GM12865 (cell line): ENCODE measurements around the gene MRPL30.
"Not testable (repeated sequence)": the region's sequence is repeated elsewhere in the genome, so short reads cannot be mapped to it uniquely, and the experiment has no call there.

Experiments used
- DNase-seq: peaks from one replicate; pipeline ENCODE4 v3.0.0; 2010; ENCODE audit warnings: low read depth
- H3K4me3 ChIP-seq: 2 replicates; pipeline ENCODE4 v1.5.1; 2011; ENCODE audit warnings: mild to moderate bottlenecking, low read depth, low read length, control low read depth
- TF ChIP-seq, protein P1 (sequence below): IDR thresholded peaks from 2 replicates; pipeline ENCODE4 v1.5.1; 2011; ENCODE audit warnings: low read length, control low read depth, low read depth, inconsistent platforms; ENCODE audit not compliant: insufficient read depth; ENCODE audit errors: missing control alignments

The MRPL30 gene

DNA sequence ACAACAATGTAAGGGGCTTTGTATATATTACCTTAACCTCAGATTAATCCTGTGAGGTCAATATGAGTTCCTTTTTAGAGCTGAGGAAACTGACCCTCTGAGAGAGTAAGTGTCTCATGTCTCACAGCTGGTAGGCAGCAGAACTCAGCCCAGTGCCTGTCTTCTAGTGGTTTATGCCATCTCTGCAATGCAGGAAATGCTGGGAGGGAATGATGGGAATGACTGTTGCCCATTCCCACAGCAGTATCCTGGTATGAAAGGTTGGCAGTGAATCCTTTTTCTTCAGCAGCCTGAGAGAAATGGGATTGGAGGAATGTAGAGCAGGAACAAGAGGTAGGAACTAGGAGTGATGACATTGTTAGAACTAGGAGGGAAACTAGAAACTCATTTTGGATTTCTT lies 6.0 kb downstream of the MRPL30 start:
- TF ChIP-seq, protein P1, sequence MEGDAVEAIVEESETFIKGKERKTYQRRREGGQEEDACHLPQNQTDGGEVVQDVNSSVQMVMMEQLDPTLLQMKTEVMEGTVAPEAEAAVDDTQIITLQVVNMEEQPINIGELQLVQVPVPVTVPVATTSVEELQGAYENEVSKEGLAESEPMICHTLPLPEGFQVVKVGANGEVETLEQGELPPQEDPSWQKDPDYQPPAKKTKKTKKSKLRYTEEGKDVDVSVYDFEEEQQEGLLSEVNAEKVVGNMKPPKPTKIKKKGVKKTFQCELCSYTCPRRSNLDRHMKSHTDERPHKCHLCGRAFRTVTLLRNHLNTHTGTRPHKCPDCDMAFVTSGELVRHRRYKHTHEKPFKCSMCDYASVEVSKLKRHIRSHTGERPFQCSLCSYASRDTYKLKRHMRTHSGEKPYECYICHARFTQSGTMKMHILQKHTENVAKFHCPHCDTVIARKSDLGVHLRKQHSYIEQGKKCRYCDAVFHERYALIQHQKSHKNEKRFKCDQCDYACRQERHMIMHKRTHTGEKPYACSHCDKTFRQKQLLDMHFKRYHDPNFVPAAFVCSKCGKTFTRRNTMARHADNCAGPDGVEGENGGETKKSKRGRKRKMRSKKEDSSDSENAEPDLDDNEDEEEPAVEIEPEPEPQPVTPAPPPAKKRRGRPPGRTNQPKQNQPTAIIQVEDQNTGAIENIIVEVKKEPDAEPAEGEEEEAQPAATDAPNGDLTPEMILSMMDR: no peak
- DNase-seq: no peak
- H3K4me3 ChIP-seq: no peak overlapping the region

DNA sequence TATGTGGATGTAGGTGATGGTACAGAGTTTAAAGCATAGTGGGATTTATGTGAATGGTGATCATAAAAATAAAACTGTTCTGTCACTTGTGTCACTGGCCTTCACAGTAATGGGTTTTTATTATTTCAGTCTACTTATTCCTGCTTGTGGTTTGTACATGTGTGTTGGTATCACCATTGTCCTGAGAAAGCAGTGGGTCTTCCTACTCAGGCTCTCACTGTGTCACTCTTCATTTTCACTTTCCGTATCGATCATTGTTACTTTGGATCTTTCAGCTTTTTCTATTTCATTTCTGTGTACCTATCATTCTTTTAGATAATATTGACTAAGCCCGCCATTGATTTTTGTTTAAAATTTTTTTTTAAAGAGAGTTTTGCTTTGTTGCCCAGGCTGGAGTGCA lies 7.4 kb downstream of the MRPL30 start:
- TF ChIP-seq, protein P1: no peak
- DNase-seq: no peak
- no peak overlapping the region for H3K4me3 ChIP-seq

DNA sequence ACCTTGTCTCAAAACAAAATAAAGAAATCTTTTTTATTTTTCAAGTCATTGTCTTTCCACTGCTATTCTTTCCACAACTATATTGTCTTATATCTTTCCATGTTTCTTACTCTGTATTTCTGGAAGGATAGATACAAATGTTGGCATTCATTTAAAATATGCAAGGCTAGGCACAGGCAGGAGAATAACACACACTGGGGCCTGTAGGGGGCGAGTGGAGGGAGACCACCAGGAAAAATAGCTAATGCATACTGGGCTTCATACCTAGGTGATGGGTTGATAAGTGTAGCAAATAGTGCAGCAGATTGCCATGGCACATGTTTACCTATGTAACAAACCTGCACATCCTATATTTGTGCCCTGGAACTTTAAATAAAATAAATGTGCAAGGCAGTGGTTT lies 9.6 kb downstream of the MRPL30 start:
- TF ChIP-seq, protein P1: no peak
- DNase-seq: no peak
- H3K4me3 ChIP-seq: no peak overlapping the region

DNA sequence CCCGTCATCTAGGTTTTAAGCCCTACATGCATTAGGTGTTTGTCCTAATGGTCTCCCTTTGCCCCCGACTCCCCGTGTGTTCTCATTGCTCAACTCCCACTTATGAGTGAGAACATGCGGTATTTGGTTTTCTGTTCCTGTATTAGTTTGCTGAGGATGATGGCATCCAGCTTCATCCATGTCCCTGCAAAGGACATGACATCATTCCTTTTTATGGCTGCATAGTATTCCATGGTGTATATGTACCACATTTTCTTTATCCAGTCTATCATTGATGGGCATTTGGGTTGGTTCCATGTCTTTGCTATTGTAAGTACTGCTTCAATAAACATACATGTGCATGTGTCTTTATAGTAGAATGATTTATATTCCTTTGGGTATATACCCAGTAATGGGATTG lies 11.4 kb downstream of the MRPL30 start:
- not testable (repeated sequence) for H3K4me3 ChIP-seq, DNase-seq

DNA sequence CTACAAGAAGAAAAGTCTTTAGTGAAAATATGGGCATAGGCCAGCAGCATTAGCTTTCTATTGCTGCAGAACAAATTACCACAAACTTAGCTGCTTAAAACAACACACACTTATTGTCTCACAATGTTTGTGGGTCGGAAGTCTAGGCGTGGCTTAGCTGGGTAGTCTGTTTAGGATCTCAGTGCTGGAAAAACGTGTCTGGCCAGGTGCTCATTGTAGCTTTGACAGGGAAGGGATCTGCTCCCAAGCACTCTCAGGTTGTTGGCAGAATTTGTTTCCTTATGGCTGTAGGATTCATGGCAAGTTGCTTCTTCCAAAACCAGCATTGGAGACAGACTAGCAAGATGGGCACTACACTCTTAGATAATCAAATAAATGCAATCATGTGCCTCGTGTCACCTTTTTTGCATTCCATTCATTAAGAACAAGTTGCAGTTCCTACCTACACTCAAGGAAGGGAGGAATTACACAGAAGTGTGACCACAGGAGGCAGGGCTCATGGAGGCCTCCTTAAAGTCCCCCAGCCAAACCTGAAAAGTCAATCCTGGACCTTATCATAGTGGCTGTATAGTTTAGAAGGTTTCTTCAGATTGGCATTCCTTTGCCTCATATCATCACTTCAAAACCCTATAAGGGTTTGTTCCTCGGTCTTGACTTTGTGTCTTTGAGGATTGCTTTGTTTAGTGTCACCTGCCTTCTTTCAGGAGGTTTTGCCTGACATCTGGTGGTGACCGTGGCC lies 17.3 kb downstream of the MRPL30 start:
- DNase-seq: no peak
- TF ChIP-seq, protein P1: no peak

DNA sequence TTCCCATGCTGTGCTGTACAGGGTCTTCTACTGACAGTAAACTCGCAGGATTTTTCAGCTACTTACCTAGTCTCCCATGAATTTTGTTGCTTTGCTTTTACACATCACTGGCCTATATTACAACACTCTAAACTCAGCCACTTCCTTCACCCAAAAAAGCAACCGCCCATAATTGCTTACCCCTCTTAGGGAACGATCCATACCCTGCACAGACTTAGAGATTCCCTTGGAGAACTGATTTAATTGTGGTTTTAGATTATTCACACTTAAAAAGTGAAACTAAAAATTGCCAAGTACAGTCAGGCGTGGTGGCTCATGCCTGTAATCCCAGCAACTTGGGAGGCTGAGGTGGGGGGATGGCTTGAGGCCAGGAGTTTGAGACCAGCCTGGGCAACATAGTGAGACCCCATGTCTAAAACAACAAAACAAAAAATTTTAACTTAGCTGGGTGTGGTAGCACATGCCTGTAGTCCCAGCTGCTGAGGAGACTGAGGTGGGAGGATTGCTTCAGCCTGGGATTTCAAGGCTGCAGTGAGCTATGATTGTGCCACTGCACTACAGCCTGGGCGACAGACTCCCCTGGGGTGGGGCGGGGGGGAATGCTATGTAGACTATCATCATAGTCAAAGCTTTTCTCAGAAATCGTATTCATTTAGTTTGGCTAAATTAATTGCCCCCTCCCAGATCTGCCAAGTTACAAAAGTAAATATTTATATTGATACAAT lies 19.3 kb downstream of the MRPL30 start:
- no peak for DNase-seq
- TF ChIP-seq, protein P1: no peak
- H3K4me3 ChIP-seq: no peak overlapping the region

More for the DNA sequence above, 17.3 kb downstream of the MRPL30 start:
- no peak overlapping the region for H3K4me3 ChIP-seq

DNA sequence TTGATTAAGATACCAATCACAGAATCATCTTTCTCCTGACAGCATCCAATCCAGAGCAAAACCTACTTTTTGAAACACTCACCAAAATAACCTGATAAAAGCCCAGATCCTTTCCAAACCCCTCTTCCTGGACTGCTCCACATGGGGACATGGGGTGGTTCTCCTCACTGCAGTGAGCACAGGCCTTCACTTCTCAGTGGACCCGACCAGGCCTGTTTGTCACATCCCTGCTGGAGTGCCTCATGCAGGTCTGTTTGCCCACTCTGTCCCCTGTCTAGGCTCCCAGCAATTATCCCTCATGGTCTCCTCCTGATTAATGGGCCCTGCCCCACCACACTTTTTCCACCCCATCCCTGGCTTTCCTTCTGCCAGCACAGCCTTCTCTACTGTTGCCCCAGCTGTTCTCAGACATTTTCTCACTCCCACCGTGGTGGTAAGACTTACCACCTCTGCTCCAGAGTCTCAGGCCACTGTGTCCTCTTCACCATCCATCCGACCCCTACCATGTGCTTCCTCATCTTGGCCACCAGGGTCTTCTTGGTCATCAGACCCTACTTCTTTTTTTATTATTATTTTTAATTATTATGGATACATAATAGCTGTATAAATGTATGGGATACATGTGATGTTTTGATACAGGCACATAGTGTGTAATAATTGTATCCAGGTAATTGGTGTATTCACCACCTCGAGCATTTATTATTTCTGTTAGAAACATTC lies 21.1 kb downstream of the MRPL30 start:
- DNase-seq: no peak
- TF ChIP-seq, protein P1: no peak
- H3K4me3 ChIP-seq: no peak overlapping the region
